ENCODE results near the gene LMTK2. TPM values are rescaled to one million over a fixed set of nuclear protein-coding genes. Genes with fewer than 3 reads are reported as not detected.
"Not testable (repeated sequence)": the region's sequence is repeated elsewhere in the genome, so short reads cannot be mapped to it uniquely, and the experiment has no call there.

The LMTK2 gene
- polyA plus RNA-seq, 1 donor, result 8.3 TPM

DNA sequence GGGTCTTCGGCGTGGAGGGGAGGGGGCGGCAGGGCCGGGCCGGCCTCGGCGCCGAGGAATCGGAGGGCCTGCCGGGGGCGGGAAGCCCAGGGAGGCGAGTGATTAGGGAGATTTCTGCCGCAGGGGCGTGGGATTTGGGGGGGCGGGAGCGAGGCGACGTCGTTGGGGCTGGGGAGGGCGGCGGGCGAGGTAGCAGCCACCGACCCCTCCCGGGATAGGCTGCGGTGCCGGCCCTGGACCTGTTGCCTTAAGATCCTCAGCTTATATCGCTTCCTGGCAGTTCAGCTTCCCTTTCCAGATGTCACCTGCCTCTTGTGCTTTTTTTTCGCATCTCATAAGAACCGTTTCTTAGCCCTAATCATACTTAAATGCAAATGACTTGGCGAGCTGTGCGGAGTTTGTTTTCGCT is 655 bp downstream of the LMTK2 start:
- no peak for DNase-seq

DNA sequence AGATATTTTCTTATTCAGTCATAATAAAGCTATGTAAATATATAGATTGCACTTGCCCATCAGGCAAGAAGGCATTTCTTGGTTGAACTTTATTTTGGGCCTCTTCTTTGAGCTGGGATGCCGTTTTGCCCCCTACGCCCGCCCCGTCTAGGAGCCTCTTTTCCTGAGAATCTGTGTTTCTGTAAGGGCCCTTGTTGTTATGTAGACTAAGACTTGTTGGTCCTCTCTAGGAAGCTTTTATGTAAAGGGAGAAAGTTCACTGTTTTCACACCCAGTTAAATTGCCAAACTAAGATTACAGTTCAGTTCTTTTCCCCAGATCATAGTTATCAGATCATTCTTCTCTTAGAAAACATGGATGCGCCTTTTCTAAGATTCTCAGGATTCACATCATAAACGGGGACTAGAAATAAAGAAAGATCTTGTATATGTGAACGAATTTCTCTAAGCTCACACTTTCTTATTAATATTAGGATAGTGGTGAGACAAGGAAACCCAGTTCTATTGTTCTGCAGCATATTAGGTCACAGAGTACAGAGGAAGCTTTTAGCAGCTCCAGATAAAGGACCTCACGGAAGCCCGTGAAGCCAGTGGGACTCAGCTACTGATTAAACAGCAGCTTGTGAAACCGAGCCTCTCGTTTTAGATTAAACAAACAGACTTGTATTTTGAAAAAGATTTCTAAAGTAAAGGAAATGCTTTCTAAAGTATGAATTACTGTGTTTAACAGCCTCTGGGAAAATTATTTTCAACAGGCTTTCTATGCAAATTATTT is 3.8 kb downstream of the LMTK2 start:
- DNase-seq, result no peak

DNA sequence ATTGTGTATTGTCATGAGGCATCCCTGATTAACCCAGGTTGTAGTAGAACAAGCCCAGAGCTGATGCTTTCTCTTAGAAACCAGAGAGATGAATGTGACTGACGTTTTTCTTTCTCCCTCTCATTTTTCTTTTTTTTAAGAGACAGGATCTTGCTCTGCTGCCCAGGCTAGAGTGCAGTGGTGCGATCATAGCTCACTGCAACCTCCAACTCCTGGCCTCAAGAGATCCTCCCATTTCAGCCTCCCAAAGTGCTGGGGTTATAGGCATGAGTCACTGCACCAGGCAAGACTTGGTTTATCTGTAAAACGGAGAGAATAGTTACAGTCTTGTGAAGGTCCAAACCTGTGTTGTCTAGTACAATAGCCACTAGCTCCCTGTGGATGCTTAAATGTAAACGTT is 5.4 kb downstream of the LMTK2 start:
- DNase-seq, result no peak

DNA sequence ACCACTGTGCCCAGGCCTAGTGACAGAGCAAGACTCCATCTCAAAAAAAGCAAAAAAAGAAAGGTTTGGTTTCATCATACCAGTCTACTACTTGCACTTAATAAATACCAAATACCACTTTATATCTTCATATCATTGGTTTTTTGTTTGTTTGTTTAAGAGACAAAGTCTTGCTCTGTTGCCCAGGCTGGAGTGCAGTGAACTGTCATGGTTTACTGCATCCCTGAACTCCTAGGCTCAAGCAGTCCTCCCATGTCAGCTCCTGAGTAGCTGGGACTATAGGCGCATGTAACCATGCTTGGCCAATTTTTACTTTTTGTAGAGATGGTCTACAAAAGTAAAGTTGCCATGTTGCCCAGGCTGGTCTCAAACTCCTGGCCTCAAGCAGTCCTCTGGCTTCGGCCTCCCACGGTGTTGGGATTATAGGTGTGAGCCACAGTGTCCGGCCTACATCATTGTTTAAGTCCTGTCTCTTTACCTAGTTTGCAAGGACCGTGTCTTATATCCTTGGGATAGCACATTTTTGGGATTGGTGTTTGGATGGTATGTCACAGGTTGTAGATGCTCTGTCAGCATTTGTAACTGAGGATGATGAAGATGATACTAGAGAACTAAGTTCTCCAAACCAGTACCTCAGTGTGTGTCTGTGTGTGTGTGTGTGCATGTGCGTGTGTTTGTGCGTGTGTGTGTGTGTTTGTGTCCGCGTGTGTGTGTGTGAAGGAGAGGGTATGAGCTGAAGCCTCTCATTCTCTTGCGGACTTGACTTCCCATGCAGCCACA is 9.3 kb downstream of the LMTK2 start:
- no peak for DNase-seq

DNA sequence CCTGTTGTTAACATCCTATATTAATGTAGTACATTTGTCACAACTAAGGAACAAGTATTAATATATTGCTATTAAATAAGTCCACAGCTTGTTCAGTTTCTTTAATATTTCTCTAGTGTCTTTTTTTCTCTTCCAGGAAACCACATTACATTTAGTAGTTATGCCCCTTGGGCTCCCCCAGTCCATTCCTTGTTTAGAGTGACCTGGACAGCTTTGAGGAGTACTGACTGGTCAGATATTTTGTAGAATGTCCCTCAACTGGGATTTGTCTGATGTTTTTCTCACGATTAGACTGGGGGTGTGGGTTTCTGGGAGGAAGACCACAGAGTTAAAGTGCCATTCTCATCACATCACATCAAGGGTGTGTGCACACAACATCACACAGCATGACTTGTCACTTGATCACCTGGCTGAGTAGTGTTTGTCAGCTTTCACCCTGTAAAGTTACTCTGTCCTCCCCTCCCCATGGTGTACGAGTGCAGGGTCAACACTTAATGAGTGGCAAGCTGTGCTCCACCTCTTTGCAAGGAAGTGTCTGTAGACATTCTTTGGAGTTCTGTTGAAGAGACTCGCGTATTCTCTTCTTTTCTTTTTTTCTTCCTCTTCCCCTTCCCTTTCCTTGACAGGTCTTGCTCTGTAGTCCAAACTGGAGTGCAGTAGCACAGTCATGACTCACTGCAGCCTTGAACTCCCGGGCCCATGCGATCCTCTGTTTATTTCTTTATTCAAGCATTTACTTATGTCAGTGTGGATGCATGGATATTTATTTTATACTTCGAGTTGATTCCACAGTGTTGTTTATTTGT is 10.2 kb downstream of the LMTK2 start:
- no peak for DNase-seq

DNA sequence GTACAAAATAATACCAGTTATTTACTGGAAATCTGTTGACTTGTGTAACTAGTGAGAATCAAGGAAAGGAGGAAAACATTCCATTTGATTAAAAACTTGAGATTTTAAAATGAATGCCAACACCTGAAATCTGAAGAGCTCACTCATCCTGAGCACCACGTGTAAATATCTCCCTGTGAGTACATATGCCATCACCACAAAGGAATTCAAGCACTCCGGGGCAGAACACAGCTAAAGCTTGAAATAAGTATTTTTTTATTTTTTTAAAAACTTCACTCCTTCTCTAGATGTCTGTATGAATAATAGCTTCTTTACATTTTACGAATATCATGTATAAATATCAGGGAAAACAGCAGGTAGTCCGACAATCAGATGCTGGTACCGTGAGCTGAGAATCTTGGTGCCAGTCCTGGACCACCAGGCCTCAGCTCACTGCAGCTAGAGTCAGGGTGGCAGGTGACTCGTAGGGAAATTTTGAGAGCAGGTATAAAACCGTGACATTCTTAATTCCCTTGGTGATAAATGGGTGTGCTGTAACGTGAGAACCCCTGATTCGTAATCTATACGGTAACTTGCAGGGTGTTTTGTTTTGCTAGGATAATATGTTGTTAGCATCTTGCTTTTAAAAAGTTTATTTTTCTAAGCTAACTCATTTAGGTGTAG is 12.7 kb downstream of the LMTK2 start:
- no peak for DNase-seq

DNA sequence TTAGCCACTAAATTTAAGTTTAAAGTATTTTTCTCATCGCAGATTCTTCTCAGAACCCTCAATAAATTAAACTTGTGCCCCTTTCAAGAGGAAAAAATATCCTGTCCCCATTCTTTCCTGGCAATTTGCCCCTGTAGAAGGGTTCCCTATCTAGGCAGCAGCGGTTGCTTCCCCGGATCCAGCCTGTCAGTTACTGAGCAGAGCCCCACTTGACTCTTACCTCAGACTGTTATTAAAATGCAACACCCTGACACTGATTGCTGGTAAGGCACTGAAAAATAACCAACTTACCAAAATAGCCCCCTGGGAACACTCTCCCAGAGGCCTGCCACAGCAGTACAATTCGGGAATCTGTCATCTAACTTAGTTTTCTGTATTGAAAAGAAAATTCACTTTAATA is 13.9 kb downstream of the LMTK2 start:
- no peak for DNase-seq

DNA sequence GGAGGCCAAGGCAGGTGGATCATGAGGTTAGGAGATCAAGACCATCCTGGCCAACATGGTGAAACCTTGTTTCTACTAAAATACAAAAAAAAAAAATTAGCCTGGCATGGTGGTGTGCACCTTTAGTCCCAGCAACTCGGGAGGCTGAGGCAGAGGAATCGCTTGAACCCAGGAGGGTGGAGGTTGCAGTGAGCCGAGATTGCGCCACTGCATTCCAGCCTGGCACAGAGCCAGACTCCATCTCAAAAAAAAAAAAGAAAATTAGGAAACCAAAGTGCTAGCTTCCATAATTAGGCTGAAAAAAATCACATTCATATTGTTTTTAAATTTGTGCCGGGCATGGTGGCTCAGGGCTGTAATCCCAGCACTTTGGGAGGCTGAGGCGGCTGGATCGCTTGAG is 14.7 kb downstream of the LMTK2 start:
- not testable (repeated sequence) for DNase-seq

DNA sequence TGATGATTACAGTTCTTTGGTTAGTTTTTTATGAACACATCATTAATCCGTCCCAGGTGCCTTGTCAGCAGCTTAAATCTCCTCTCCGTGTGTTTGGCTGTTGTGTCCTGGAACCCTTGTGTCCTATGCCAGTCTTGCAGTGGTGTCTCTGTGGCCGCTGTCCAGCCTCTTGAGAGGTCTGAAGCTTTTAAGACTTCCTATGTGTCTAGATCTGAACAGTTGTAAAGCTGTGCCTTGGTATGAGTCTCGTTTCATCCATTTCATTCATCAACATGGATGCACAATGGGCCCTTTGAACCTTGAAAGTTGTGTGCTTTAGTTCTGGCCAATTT is 16.7 kb downstream of the LMTK2 start:
- DNase-seq, result no peak

DNA sequence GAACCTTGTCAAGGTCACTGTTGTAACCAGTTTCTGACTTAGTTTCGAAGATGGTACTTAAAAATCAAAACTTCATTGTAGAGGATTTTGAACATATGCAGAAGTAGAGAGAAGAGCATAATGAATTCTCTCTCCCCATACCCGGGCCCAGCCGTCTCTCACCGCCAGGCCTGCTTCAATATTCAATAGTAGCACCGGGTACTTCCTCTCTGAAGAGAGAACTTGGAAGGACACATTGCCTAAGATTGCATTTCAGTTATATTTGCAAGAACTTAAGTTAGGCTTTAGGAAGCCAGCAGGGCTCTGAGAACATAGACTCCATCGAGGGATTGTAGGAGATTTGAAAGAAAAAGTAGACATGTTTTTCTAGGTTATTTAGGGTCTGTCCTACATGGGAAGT is 19.1 kb downstream of the LMTK2 start:
- no peak for DNase-seq

DNA sequence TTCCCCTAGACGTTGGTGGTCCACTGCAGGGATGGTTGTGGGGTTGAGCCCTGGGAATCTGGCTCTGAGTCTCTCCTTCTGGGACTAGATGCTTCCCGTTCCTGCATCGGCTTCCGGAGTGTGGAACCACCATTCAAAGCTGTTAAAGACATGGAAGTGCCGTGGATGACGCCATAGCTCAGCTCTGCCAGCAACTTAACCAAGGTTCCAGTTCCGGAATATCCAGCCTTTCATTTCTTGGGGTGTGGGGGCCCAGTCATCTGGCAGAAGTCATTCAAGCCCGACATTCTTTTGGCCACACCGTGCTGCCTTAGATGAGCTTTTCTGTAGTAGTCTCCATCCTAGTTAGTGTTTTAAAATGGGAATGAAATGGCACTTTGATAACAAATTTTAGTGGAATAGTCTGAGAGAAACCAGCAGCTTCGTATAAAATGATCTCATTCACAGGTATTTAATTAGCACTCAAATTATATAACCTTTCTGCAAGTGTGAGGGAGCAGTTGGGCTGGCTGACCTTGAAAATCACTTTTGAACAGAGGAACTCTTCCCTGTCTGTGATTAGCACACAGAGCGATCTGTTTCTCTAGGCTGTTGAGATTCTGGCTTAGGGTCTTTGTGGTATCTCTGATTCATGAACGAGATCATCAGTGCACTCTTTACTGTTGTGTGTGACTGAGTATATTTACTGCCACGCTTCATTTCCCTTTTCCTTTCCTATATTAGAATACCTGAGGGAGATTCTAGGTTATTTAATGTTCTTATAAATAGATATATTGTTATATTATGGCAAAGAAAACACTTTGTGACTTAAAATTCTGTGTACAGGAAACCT is 19.9 kb downstream of the LMTK2 start:
- DNase-seq, result no peak

DNA sequence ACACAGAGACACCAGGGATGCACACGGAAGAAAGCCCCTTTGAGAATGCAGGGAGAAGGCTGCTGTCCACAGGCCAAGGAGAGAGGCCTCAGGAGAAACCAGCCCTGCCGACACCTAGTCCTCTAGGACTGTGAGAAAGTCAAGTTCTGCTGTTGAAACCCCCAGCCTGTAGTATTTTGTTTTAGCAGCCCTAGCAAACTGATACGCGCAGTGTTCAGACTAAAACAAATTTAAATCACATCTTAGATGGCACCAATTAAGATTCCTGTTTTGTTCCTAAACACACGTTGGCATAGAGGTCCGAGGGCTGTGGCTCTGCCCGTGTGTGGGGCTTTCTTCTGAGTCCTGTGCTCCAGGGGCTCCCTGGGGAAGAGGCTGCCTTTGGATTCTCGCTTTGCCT is 21.7 kb downstream of the LMTK2 start:
- DNase-seq, result no peak

DNA sequence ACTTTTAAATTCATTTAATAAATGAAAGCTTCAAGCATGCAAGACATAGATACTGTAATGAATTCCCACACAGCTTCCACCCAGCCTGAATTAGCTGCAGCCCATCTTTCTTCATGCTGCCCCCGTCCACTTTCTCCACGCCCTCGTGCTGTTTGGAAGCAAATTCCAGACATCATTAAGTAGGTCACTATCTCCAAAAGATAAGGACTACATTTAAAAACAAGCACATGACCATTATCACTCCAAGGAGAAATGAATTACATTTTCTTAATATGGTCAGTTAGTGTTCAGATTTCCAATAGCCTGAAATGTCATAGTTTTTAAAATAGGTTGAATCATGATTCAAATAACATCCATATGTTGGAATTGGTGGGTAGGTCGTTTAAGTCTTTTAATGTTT is 24.3 kb downstream of the LMTK2 start:
- no peak for DNase-seq

DNA sequence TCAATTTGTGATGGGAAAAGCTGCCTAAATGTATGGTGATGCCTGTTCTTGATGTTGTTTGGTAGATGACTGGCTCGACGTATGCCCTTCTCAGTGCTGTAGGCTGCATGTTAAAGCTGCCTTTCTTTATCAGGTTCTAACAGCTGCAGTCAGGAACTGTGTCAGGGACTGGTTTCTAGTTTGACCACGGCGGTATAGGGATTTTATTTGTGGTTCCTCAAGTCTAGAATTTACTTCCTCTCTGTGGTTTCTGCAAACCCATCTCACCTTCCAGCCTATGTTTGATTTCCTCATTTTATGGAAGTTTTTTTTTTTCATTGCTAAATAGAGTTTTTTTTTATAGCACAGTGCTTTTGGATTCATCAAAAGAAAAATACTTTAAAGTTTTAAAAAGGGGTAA is 26.5 kb downstream of the LMTK2 start:
- no peak for DNase-seq

DNA sequence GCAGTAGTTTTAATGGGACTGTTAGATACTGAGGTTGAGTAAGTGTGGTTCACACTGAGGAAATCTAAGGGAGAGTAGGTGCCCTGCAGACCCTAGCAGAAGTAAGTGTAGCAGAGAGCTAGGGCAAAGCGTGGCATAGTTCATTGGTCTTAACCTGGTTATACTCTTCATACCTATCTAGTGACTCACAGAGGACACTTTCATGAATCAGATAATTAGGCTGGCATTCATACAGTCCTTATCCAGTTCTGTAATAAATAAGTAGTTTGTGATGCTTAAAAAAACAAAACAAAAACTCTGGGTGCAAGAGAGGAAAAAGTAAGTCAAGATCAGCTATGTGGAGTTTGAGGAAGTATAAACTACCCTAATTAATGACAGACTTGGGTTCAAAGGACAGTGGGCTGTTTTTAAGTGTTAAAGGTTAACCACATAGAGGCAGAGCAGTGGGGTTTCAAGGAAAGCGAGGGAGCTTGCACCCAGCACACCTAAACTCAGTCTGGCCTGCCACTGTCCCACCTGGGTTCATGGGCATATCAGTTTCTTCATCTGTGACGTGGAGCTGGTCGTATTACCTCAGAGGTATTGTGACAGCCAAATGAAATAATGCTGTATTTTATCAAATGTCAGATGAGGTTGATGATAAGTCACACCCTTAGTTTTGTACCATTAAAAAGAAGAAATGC is 27.1 kb downstream of the LMTK2 start:
- DNase-seq, result no peak

DNA sequence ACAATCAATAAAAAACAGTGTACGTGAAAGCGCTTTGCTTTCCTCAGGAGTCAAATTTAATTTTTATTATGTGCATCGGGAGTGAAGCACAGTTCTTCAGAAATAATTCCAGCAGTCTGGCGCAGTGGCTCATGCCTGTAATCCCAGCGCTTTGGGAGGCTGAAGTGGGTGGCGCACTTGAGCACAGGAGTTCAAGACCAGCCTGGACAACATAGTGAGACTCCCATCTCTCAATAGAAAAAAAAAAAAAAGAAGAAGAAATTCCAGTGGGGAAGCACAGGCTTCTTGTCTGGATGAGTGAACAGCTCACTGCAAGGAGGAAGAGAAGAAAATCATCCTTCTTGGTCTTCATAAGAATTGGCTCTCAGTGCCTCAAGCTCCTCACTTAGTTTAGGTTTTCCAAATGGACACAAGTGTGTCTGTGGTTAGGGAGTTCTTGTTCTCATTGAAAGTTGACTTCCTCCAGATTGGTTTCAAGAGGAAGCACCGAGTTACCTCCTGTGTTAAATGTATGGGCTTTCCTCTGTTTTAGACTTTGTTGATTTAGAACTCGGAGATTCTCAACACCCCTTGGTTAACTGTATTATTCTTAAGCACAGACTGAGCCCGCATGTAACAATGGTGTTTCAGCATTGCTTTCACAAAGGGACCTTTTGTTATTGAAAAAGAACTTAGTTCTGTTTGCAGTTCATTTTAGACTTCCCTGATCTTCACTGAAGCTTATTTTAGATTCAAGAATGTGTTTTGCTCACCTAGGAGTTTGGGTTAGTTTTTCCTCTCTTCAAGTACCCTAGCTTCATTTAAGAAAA is 28.0 kb downstream of the LMTK2 start:
- no peak for DNase-seq

DNA sequence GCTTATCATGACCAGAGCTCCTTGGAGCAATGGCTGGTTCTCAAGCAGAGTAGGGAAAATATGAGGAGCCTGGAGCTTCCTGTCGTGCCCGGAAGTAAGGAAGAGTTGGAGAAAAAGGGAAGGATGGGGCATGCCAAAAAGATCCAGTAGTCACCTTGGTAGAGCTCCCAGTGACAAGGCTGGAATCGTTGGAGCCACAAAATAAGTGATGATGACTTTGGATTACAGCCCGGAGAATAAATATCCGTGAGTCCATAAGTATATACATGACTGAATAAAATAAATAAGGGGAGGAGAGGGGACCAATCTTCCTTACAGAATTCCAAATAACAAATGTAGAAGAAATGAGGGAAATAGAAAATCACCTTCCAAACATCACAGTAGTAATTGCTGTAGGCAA is 29.3 kb downstream of the LMTK2 start:
- no peak for DNase-seq

DNA sequence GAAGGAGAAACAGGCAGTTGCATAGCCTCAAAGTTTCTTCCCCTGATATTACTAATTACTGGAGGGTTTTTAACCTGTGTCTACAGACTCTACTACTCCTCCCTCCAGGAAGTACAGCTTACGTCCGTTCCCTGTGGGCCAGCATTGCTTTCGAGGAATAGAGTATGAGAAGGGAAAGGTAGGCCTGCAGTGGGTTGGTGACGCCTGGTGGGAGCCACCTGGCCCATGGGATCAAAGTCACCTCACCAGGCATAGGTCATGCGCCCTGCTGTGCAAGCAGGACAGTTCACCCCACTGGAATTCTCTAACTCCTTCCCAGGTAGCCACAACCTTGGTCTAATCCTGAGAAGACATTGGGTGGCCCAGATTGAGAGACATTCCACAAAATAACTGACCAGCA is 29.8 kb downstream of the LMTK2 start:
- DNase-seq, result no peak

DNA sequence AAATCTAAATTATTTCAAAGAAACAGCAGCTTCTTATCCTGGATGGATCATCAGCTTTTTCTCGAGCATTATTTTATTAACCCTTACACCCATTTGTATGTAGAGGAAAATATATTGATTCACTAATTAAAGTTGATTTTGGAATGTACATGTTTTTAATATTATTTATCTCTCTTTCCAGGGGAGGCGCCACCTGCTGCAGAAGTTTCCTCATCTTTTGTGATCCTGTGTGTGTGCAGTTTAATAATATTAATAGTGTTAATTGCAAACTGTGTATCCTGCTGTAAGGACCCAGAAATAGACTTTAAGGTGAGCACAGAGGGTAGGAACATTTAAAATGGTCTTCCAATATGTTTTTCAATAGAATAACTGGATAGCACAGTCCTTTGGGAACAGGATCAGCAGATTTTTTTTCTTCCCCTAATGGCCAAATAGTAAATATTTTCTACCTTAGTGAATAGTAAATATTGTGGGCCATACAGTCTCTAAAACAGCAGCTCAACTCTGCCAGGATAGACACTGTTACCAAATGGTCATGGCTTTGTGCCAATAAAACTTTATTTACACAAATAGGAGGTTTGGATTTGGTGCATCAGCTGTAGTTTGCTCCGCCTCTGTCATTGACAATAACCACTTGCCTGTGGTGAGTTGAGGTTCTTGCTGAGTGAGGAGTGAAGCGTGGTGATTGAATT is 30.6 kb downstream of the LMTK2 start:
- DNase-seq, result no peak

DNA sequence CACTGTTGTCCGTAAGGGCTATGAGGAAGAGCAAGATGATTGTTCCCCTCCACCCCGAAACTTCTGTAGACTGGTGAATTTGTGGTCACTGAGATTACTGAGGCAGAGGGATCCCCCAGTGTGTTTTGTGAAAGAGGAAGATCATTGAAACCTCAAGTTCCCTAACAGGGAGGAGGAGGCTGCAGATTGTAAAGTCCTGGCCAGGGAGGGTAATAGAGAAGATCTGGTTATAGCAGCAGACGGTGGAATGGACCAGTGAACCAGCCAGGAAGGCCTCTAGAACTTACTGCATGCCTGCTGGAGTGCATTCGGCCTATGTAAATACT is 31.1 kb downstream of the LMTK2 start:
- no peak for DNase-seq

Data from hindlimb muscle (tissue), 1 donor.